Esophagus squamous epithelium (tissue), 4 donors: ENCODE measurements around the gene BMPER.

Source experiments
- POLR2A ChIP-seq, 4 donors: fragments of 450-650 bp; IDR thresholded peaks; one replicate each; pipeline ENCODE4 v1.6.1; 2017; ENCODE audit warnings: antibody characterized with exemption in 4 of 4, mild to moderate bottlenecking in 4 of 4, moderate library complexity in 3 of 4
- TF ChIP-seq, protein P1 (sequence below), 6 experiments: fragments of 450-650 bp in 4 of 6; fragments of 200-600 bp in 2 of 6; sonication (generic) in 2 of 6; IDR thresholded peaks; one replicate each; pipeline ENCODE4 v1.5.1; 2016 to 2019; ENCODE audit warnings: antibody characterized with exemption in 6 of 6, mild to moderate bottlenecking in 4 of 6, moderate library complexity in 4 of 6

DNA sequence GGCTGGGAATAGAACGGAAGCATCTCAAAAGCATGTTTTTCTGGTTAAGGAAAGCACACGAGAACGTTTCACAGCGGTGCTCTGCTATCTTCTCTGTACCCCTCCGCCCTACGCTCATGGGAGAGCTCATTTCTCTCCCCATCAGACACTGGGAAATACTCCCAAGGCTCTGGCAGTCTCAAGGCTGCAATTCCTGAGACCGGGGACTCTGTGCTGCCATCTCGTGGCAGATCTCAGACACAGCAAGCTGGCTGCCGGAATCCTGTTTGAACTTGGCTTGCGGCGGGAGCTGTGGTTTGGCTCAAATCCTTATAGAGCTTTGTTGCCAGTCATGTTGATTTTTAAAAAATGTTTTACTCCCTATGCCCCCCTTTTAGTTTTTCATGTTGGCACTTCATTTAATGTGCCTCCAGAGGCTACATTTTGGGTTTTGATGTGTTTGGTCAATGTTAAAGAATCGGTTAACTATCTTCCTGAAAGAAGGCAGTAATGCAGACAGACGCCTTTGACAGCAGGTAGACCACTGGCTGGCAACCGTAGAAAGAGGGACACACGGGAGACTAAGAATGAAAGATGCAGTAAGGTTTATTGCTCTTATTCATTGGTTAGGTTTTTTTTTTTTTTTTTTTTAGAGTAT is 27.6 kb downstream of the BMPER start:
- TF ChIP-seq, protein P1, sequence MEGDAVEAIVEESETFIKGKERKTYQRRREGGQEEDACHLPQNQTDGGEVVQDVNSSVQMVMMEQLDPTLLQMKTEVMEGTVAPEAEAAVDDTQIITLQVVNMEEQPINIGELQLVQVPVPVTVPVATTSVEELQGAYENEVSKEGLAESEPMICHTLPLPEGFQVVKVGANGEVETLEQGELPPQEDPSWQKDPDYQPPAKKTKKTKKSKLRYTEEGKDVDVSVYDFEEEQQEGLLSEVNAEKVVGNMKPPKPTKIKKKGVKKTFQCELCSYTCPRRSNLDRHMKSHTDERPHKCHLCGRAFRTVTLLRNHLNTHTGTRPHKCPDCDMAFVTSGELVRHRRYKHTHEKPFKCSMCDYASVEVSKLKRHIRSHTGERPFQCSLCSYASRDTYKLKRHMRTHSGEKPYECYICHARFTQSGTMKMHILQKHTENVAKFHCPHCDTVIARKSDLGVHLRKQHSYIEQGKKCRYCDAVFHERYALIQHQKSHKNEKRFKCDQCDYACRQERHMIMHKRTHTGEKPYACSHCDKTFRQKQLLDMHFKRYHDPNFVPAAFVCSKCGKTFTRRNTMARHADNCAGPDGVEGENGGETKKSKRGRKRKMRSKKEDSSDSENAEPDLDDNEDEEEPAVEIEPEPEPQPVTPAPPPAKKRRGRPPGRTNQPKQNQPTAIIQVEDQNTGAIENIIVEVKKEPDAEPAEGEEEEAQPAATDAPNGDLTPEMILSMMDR (IDR thresholded peaks at IDR 0.05), result peak; percentile 86 to 96 (median 90)
- TF ChIP-seq POLR2A (IDR thresholded peaks at IDR 0.05), result no peak
